Lung (tissue), 12 donors: ENCODE results near the gene GRIPAP1. TPM values are rescaled to one million over a fixed set of nuclear protein-coding genes. Genes with fewer than 3 reads are reported as not detected.

Experiments used
- ATAC-seq: fragments of 200-7000 bp; cut with Tn5 transposase; one replicate; pipeline ENCODE4 v1.9.1; 2020; ENCODE audit warnings: moderate number of reproducible peaks; ENCODE audit not compliant: insufficient read depth, low FRiP score
- DNase-seq, 3 donors: peaks; one replicate each; pipeline ENCODE4 v3.0.0-alpha.2; 2013 to 2017
- H3K27ac ChIP-seq, 2 donors: one replicate each; pipeline ENCODE4 v1.5.1; 2013; ENCODE audit warnings: mild to moderate bottlenecking in 2 of 2, moderate library complexity in 2 of 2, control low read depth in 1 of 2, inconsistent platforms in 1 of 2, low read depth in 1 of 2, low read length in 1 of 2
- H3K27me3 ChIP-seq, 3 donors: one replicate each; pipeline ENCODE4 v1.5.1; 2013; ENCODE audit warnings: low read length in 2 of 3; ENCODE audit not compliant: control insufficient read depth in 3 of 3, insufficient read depth in 3 of 3
- H3K36me3 ChIP-seq, 4 donors: one replicate each; pipeline ENCODE4 v1.5.1; 2013; ENCODE audit warnings: low read length in 4 of 4, mild to moderate bottlenecking in 1 of 4, moderate library complexity in 1 of 4; ENCODE audit not compliant: control insufficient read depth in 4 of 4, insufficient read depth in 4 of 4
- H3K4me1 ChIP-seq, 5 donors: one replicate each; pipeline ENCODE4 v1.5.1; 2013; ENCODE audit warnings: low read length in 5 of 5, mild to moderate bottlenecking in 2 of 5, moderate library complexity in 1 of 5; ENCODE audit not compliant: control insufficient read depth in 5 of 5, insufficient read depth in 5 of 5
- H3K4me3 ChIP-seq: one replicate; pipeline ENCODE4 v1.5.1; 2013; ENCODE audit warnings: mild to moderate bottlenecking, control low read depth, moderate library complexity
- H3K9ac ChIP-seq, 2 donors: one replicate each; pipeline ENCODE4 v1.5.1; 2013; ENCODE audit warnings: low read length in 2 of 2, control low read depth in 1 of 2; ENCODE audit not compliant: insufficient read depth in 1 of 2
- H3K9me3 ChIP-seq, 4 donors: one replicate each; pipeline ENCODE4 v1.5.1; 2013; ENCODE audit warnings: low read length in 3 of 4, mild to moderate bottlenecking in 1 of 4, moderate library complexity in 1 of 4; ENCODE audit not compliant: control insufficient read depth in 4 of 4, insufficient read depth in 3 of 4
- CTCF ChIP-seq: IDR thresholded peaks from 2 replicates; pipeline ENCODE4 v1.5.1; 2012; ENCODE audit warnings: mild to moderate bottlenecking; ENCODE audit errors: control extremely low read depth, extremely low read depth
- WGBS, 2 donors: extraction: QIAGEN DNeasy Blood & Tissue Kit; methylation state at CpG; one replicate each; pipeline ENCODE4 v1.1.7; 2013; 5-methylcytosine and 5-hydroxymethylcytosine counted together
- polyA plus RNA-seq, 2 donors: library from polyadenylated mRNA; stranded (reverse); fragments of 200-250 nt; gene quantifications; one replicate each; pipeline ENCODE4 v1.2.1, GENCODE V29; 2013
- total RNA-seq, 2 donors: library from RNA; depleted of rRNA in 1 of 2; stranded (reverse); fragments of >200 nt in 1 of 2; gene quantifications; one replicate each; pipeline ENCODE4 v1.2.1, GENCODE V29; 2014 to 2021
- donor health status: control.
- donor health status: control.
- donor health status: Bipolar disorder and iron deficiency.
- donor health status: healthy.
- donor health status: DM: yes; HTN: yes; CAD: no.

GRIPAP1 gene
- total and polyA plus RNA-seq, 4 donors = 29.2 to 48.9 (median 34.2) TPM

- ATAC-seq (no peak), DNase-seq (peak in 2 of 3 donors; percentile 31 to 35)
- H3K9ac ChIP-seq = peak overlapping the region in 1 of 2 donors; percentile 74
- peak overlapping the region; percentile 56 for H3K4me3 ChIP-seq
- peaks cover 0 to 4% (median 0%) of the 10 kb centered on the region in 3 donors for H3K27me3 ChIP-seq
- H3K27ac ChIP-seq = peak overlapping the region; percentile 42 to 87
- TF ChIP-seq CTCF = no peak
- peaks cover 0 to 4% (median 0%) of the 10 kb centered on the region in 5 donors for H3K4me1 ChIP-seq
- 1 to 34% methylated on average over 13 to 17 of the region's 17 CpGs for WGBS, 2 donors
- peaks cover 0 to 9% (median 3%) of the 10 kb centered on the region in 4 donors for H3K36me3 ChIP-seq
- H3K9me3 ChIP-seq = peaks cover 0 to 9% (median 2%) of the 10 kb centered on the region in 4 donors
Measured at GRCh38 chrX:49001521-49002090, 458 bp downstream of the GRIPAP1 start.

GRCh38 chrX:49000636-49001035, 1.4 kb downstream of the GRIPAP1 start:
- Histone ChIP-seq H3K4me1 (peaks cover 0 to 4% (median 0%) of the 10 kb centered on the region in 5 donors), H3K9ac (no peak overlapping the region), H3K27me3 (peaks cover 0 to 4% (median 0%) of the 10 kb centered on the region in 3 donors), H3K36me3 (peaks cover 0 to 10% (median 3%) of the 10 kb centered on the region in 4 donors), H3K9me3 (peaks cover 0 to 9% (median 2%) of the 10 kb centered on the region in 4 donors), H3K27ac (no peak overlapping the region), H3K4me3 (no peak overlapping the region)
- DNase-seq (no peak), ATAC-seq (no peak)
- TF ChIP-seq CTCF = no peak
- WGBS, 2 donors = 84 to 93% methylated on average over 4 of the region's 4 CpGs

- H3K4me3 ChIP-seq = no peak overlapping the region
- peaks cover 0 to 4% (median 0%) of the 10 kb centered on the region in 5 donors for H3K4me1 ChIP-seq
- peaks cover 0 to 9% (median 2%) of the 10 kb centered on the region in 4 donors for H3K9me3 ChIP-seq
- ATAC-seq (no peak), DNase-seq (no peak)
- no peak overlapping the region for H3K9ac ChIP-seq
- peaks cover 0 to 4% (median 0%) of the 10 kb centered on the region in 3 donors for H3K27me3 ChIP-seq
- no peak overlapping the region for H3K27ac ChIP-seq
- no peak for TF ChIP-seq CTCF
- WGBS, 2 donors = 77 to 97% methylated on average over 3 to 5 of the region's 5 CpGs
- peaks cover 0 to 14% (median 3%) of the 10 kb centered on the region in 4 donors for H3K36me3 ChIP-seq
Measured at GRCh38 chrX:48999030-48999429, 3.0 kb downstream of the GRIPAP1 start.

GRCh38 chrX:48998391-48998790, 3.7 kb downstream of the GRIPAP1 start:
- H3K4me3 ChIP-seq = no peak overlapping the region
- ATAC-seq = no peak
- TF ChIP-seq CTCF = no peak
- no peak for DNase-seq
- 76 to 91% methylated on average over 4 of the region's 4 CpGs for WGBS, 2 donors
- no peak overlapping the region for H3K27ac ChIP-seq
- peaks cover 0 to 9% (median 2%) of the 10 kb centered on the region in 4 donors for H3K9me3 ChIP-seq
- H3K9ac ChIP-seq = no peak overlapping the region
- H3K4me1 ChIP-seq = peaks cover 0 to 4% (median 0%) of the 10 kb centered on the region in 5 donors
- peaks cover 0 to 4% (median 0%) of the 10 kb centered on the region in 3 donors for H3K27me3 ChIP-seq
- peaks cover 0 to 15% (median 8%) of the 10 kb centered on the region in 4 donors for H3K36me3 ChIP-seq
